Right lobe of liver (tissue), 6 donors: ENCODE results near the gene ALDH1L1. TPM values are rescaled to one million over a fixed set of nuclear protein-coding genes. Genes with fewer than 3 reads are reported as not detected.

Source experiments
- ATAC-seq, 4 donors: fragments of 200-7000 bp; cut with Tn5 transposase; one replicate each; pipeline ENCODE4 v1.9.1; 2020; ENCODE audit warnings: mild to moderate bottlenecking in 4 of 4, moderate library complexity in 4 of 4
- DNase-seq, 3 donors: peaks; one replicate each; pipeline ENCODE4 v3.0.0-alpha.2; 2020
- H3K27ac ChIP-seq, 3 donors: fragments of 200-600 bp; one replicate each; pipeline ENCODE4 v1.8.0; 2022
- H3K27me3 ChIP-seq, 2 donors: fragments of 200-600 bp; one replicate each; pipeline ENCODE4 v1.8.0; 2022
- H3K36me3 ChIP-seq, 4 donors: fragments of 200-600 bp; sonication (generic) in 1 of 4; one replicate each; pipeline versions ENCODE4 v1.5.1 to v1.8.0; 2017 to 2022; ENCODE audit warnings: control low read depth in 1 of 4
- H3K4me1 ChIP-seq, 4 donors: fragments of 200-600 bp; sonication (generic) in 1 of 4; one replicate each; pipeline versions ENCODE4 v1.5.1 to v1.8.0; 2017 to 2022; ENCODE audit warnings: control low read depth in 1 of 4
- H3K4me3 ChIP-seq, 3 donors: fragments of 200-600 bp; one replicate each; pipeline ENCODE4 v1.8.0; 2022
- H3K9me3 ChIP-seq, 4 donors: fragments of 200-600 bp; sonication (generic) in 1 of 4; one replicate each; pipeline versions ENCODE4 v1.5.1 to v1.8.0; 2017 to 2022; ENCODE audit warnings: control low read depth in 1 of 4
- POLR2A ChIP-seq: fragments of 450-650 bp; IDR thresholded peaks from one replicate; pipeline ENCODE4 v1.6.1; 2017; ENCODE audit warnings: antibody characterized with exemption, mild to moderate bottlenecking
- WGBS: methylation state at CpG from one replicate; pipeline ENCODE4 v1.1.6; 2018; ENCODE audit warnings: low coverage, low lambda C conversion rate; ENCODE audit not compliant: insufficient coverage; ENCODE audit errors: missing lambda C conversion rate; 5-methylcytosine and 5-hydroxymethylcytosine counted together
- intact Hi-C, 2 donors: fragments of 100-400 bp; cut with DNase I; formaldehyde crosslinking; loops; one replicate each; pipeline versions ENCODE4 v1.11.2 to v1.14.1; 2022
- total RNA-seq, 6 experiments: library from RNA; depleted of rRNA in 2 of 6; stranded (reverse); fragments of >200 nt in 2 of 6; fragmentation: NEBNext Ultra II Directional in 3 of 6; extraction: Animal tissue kit (Norgen Biotek cat#: 25700) in 3 of 6; gene quantifications; one replicate each; pipeline versions ENCODE4 v1.1.0 to v1.2.4, GENCODE V29; 2016 to 2023
- TF ChIP-seq, protein P1 (sequence below), 4 donors: fragments of 200-600 bp in 3 of 4; fragments of 450-650 bp in 1 of 4; IDR thresholded peaks; one replicate each; pipeline versions ENCODE4 v1.5.1 to v1.8.0; 2016 to 2022; ENCODE audit warnings: antibody characterized with exemption in 4 of 4, mild to moderate bottlenecking in 2 of 4
- donor health status: DM: no; HTN: yes; CAD: no.
- donor health status: DM: no; HTN: no; CAD: no.
- donor health status: DM: no; HTN: no; CAD: no.
- donor health status: DM: no; HTN: yes; CAD: no.
- donor health status: DM: no; HTN: yes; CAD: no.

Gene ALDH1L1
- total RNA-seq, 6 experiments from 2014 or later, result 94.9 to 962 (median 353) TPM

DNA sequence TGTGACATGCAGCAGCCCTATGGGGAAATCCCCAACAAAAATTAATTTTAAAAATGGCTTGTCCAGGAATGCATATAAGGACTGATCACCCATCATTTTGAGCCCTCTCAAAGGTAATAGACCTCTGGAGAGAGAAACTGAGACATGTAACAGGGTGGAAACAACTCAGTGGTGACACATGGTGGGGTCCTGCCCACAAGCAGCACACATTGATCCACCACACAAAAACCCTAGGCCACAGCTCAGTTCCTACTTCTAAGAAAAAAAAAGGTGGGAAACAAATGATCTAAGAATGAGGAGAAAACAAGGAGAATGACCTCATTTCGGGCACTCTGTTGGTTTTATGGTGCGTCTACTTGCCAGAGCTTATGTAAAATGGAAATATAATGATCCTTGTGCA lies 94.5 kb downstream of the ALDH1L1 start:
- Histone ChIP-seq H3K4me3 (no peak overlapping the region), H3K36me3 (no peaks in the 10 kb centered on the region), H3K27me3 (no peaks in the 10 kb centered on the region), H3K9me3 (no peaks in the 10 kb centered on the region), H3K4me1 (no peaks in the 10 kb centered on the region), H3K27ac (no peak overlapping the region)
- 91% methylated on average over 2 of the region's 2 CpGs for WGBS
- intact Hi-C loops, result no loop called here
- TF ChIP-seq, protein P1, sequence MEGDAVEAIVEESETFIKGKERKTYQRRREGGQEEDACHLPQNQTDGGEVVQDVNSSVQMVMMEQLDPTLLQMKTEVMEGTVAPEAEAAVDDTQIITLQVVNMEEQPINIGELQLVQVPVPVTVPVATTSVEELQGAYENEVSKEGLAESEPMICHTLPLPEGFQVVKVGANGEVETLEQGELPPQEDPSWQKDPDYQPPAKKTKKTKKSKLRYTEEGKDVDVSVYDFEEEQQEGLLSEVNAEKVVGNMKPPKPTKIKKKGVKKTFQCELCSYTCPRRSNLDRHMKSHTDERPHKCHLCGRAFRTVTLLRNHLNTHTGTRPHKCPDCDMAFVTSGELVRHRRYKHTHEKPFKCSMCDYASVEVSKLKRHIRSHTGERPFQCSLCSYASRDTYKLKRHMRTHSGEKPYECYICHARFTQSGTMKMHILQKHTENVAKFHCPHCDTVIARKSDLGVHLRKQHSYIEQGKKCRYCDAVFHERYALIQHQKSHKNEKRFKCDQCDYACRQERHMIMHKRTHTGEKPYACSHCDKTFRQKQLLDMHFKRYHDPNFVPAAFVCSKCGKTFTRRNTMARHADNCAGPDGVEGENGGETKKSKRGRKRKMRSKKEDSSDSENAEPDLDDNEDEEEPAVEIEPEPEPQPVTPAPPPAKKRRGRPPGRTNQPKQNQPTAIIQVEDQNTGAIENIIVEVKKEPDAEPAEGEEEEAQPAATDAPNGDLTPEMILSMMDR (IDR thresholded peaks at IDR 0.05), result no peak
- no peak for TF ChIP-seq POLR2A
- ATAC-seq, result no peak
- DNase-seq, result no peak

DNA sequence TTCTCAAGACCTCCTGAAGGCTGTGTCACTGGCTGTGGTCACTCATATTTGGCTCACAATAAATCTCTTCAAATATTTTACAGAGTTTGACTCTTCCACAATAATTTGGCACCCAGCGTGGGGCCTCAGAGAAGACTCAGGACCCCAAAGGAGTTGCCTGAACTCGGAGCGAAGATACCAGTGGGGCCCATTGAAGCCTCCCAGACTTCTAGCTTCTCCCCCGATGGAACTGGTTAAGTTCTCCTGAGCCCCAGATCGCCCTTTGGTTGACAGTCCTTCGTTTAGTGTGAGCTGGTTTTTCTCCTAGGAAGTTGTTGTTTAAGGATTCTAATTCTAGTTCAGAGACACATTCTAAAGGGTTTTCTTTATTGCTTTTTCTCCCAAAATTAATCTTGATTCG lies 95.1 kb downstream of the ALDH1L1 start:
- H3K27ac ChIP-seq, result no peak overlapping the region

DNA sequence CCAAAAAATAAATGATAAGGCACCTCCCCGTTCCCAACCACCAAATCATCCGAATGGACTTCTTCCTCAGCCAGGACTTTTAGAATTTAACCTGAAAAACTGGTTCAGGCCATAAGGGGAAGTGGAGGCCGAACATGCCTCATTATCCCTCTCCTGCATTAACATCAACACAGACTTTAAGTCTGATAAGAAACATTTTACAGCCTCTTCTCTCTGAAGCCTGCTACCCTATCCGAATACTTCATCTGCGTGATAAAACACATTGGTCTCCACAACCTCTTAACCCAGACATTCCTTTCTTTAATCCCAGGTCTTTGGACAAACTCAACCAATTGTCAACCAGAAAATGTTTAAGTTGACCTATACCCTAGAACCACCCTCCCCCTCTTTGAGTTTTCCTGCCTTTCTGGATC lies 95.6 kb downstream of the ALDH1L1 start:
- Histone ChIP-seq H3K4me3 (peak overlapping the region; percentile 67 to 90 (median 78)), H3K4me1 (no peaks in the 10 kb centered on the region), H3K9me3 (no peaks in the 10 kb centered on the region), H3K36me3 (no peaks in the 10 kb centered on the region), H3K27ac (peak overlapping the region in 2 of 3 donors; percentile 67 to 81), H3K27me3 (no peaks in the 10 kb centered on the region)
- DNase-seq (no peak), ATAC-seq (no peak)
- intact Hi-C loops, result no loop called here
- 71% methylated on average over 4 of the region's 5 CpGs for WGBS
- TF ChIP-seq, protein P1 (IDR thresholded peaks at IDR 0.05), result no peak
- no peak for TF ChIP-seq POLR2A

More for the DNA sequence above, 95.1 kb downstream of the ALDH1L1 start:
- no peaks in the 10 kb centered on the region for H3K36me3 ChIP-seq
- DNase-seq, result no peak
- H3K4me3 ChIP-seq, result no peak overlapping the region
- ATAC-seq, result no peak
- intact Hi-C loops, result no loop called here
- no peaks in the 10 kb centered on the region for H3K9me3 ChIP-seq
- WGBS, result 98% methylated on average over 7 of the region's 7 CpGs
- H3K27me3 ChIP-seq, result no peaks in the 10 kb centered on the region
- no peaks in the 10 kb centered on the region for H3K4me1 ChIP-seq
- TF ChIP-seq, protein P1 (IDR thresholded peaks at IDR 0.05), result no peak
- no peak for TF ChIP-seq POLR2A

GRCh38 chr3:126083913-126084767 lies 96.2 kb downstream of the ALDH1L1 start, which contains the start of gene SLC41A3:
Gene SLC41A3, minus strand, starts transcription at chr3:126084124. Its CDS starts 15,905 bp downstream, at chr3:126068219.
- Histone ChIP-seq H3K4me3 (peak within 1 kb of the TSS; percentile 67 to 90 (median 78)), H3K9me3 (no peaks in the 10 kb centered on the region), H3K36me3 (no peaks in the 10 kb centered on the region), H3K27ac (peak within 1 kb of the TSS; percentile 67 to 86 (median 81)), H3K4me1 (no peaks in the 10 kb centered on the region), H3K27me3 (no peaks in the 10 kb centered on the region)
- peak; percentile 87 for TF ChIP-seq POLR2A
- TF ChIP-seq, protein P1 (IDR thresholded peaks at IDR 0.05), result peak in 3 of 4 donors; percentile 28 to 42 (median 33)
- intact Hi-C loops, result no loop called here
- peak; percentile 97 to 99 (median 98) for ATAC-seq
- peak; percentile 94 to 95 (median 95) for DNase-seq
- WGBS, result under 1% methylated on average over 7 of the region's 72 CpGs
